Progenitor cell of endocrine pancreas (in vitro differentiated cells): ENCODE results near the gene VRK1. TPM values are rescaled to one million over a fixed set of nuclear protein-coding genes. Genes with fewer than 3 reads are reported as not detected.

ENCODE experiments used
- DNase-seq: peaks from one replicate; pipeline ENCODE4 v3.0.0; 2021; ENCODE audit warnings: low spot score; ENCODE audit not compliant: unreplicated experiment
- H3K27ac Mint-ChIP-seq: 2 replicates; pipeline ENCODE4 v1.8.0; 2021; ENCODE audit warnings: mild to moderate bottlenecking, moderate library complexity, mixed read lengths
- H3K27me3 Mint-ChIP-seq: 2 replicates; pipeline ENCODE4 v1.8.0; 2021; ENCODE audit warnings: mixed read lengths
- H3K36me3 Mint-ChIP-seq: 2 replicates; pipeline ENCODE4 v1.8.0; 2022; ENCODE audit warnings: mixed read lengths; ENCODE audit not compliant: insufficient read depth
- H3K4me1 Mint-ChIP-seq: 2 replicates; pipeline ENCODE4 v1.8.0; 2021; ENCODE audit warnings: low read depth, mixed read lengths
- H3K4me3 Mint-ChIP-seq: 2 replicates; pipeline ENCODE4 v1.8.0; 2021; ENCODE audit warnings: low read depth, mild to moderate bottlenecking, moderate library complexity, mixed read lengths
- H3K9me3 Mint-ChIP-seq: 2 replicates; pipeline ENCODE4 v1.8.0; 2021; ENCODE audit warnings: low read depth, mixed read lengths
- CTCF ChIP-seq: fragments of 200-600 bp; sonication (generic); IDR thresholded peaks from one replicate; pipeline ENCODE4 v1.5.0; 2021; ENCODE audit warnings: antibody characterized with exemption, mild to moderate bottlenecking; ENCODE audit not compliant: unreplicated experiment
- total RNA-seq: library from RNA; stranded (reverse); gene quantifications from 2 replicates; pipeline ENCODE4 v1.2.1, GENCODE V29; 2021

VRK1 gene
- total RNA-seq, 1 donor from 2014 or later = 33.3 TPM

GRCh38 chr14:96780500-96780899 is 16.7 kb upstream of the VRK1 start:
- no peak overlapping the region for H3K27ac Mint-ChIP-seq
- H3K36me3 Mint-ChIP-seq = no peaks in the 10 kb centered on the region
- peaks cover 3% of the 10 kb centered on the region for H3K27me3 Mint-ChIP-seq
- H3K4me3 Mint-ChIP-seq = no peak overlapping the region
- peaks cover 3% of the 10 kb centered on the region for H3K4me1 Mint-ChIP-seq
- no peak for TF ChIP-seq CTCF
- DNase-seq = no peak
- no peaks in the 10 kb centered on the region for H3K9me3 Mint-ChIP-seq

GRCh38 chr14:96781371-96781770 is 15.8 kb upstream of the VRK1 start:
- H3K36me3 Mint-ChIP-seq = no peaks in the 10 kb centered on the region
- no peak for DNase-seq
- TF ChIP-seq CTCF = no peak
- no peak overlapping the region for H3K4me3 Mint-ChIP-seq
- no peaks in the 10 kb centered on the region for H3K9me3 Mint-ChIP-seq
- no peak overlapping the region for H3K27ac Mint-ChIP-seq
- H3K4me1 Mint-ChIP-seq = peaks cover 4% of the 10 kb centered on the region
- H3K27me3 Mint-ChIP-seq = peaks cover 3% of the 10 kb centered on the region

GRCh38 chr14:96782436-96782835 is 14.7 kb upstream of the VRK1 start:
- TF ChIP-seq CTCF = no peak
- H3K4me1 Mint-ChIP-seq = peaks cover 15% of the 10 kb centered on the region
- no peak overlapping the region for H3K27ac Mint-ChIP-seq
- H3K27me3 Mint-ChIP-seq = peaks cover 3% of the 10 kb centered on the region
- H3K36me3 Mint-ChIP-seq = no peaks in the 10 kb centered on the region
- no peak for DNase-seq
- H3K9me3 Mint-ChIP-seq = no peaks in the 10 kb centered on the region
- H3K4me3 Mint-ChIP-seq = no peak overlapping the region

- H3K27me3 Mint-ChIP-seq = peaks cover 3% of the 10 kb centered on the region
- H3K36me3 Mint-ChIP-seq = no peaks in the 10 kb centered on the region
- H3K27ac Mint-ChIP-seq = no peak overlapping the region
- H3K9me3 Mint-ChIP-seq = no peaks in the 10 kb centered on the region
- H3K4me3 Mint-ChIP-seq = no peak overlapping the region
- no peak for TF ChIP-seq CTCF
- DNase-seq = no peak
- peaks cover 16% of the 10 kb centered on the region for H3K4me1 Mint-ChIP-seq
Observed at GRCh38 chr14:96783043-96783914, 13.9 kb upstream of the VRK1 start.

- no peak for DNase-seq
- H3K4me3 Mint-ChIP-seq = no peak overlapping the region
- H3K9me3 Mint-ChIP-seq = no peaks in the 10 kb centered on the region
- no peak overlapping the region for H3K27ac Mint-ChIP-seq
- H3K27me3 Mint-ChIP-seq = peaks cover 3% of the 10 kb centered on the region
- H3K36me3 Mint-ChIP-seq = no peaks in the 10 kb centered on the region
- H3K4me1 Mint-ChIP-seq = peaks cover 16% of the 10 kb centered on the region
- TF ChIP-seq CTCF = no peak
Observed at GRCh38 chr14:96783915-96784224, 13.3 kb upstream of the VRK1 start.
